Mucosa of stomach (tissue), 1 donor: ENCODE measurements around the gene TEX14.
"Not testable (repeated sequence)": the region's sequence is repeated elsewhere in the genome, so short reads cannot be mapped to it uniquely, and the experiment has no call there.

Experiments
- H3K27me3 ChIP-seq: one replicate; pipeline ENCODE4 v1.7.0; 2013; ENCODE audit warnings: mild to moderate bottlenecking, low read length; ENCODE audit not compliant: control insufficient read depth, insufficient read depth
- H3K36me3 ChIP-seq: one replicate; pipeline ENCODE4 v1.7.0; 2013; ENCODE audit warnings: low read length; ENCODE audit not compliant: control insufficient read depth, insufficient read depth
- H3K4me1 ChIP-seq: one replicate; pipeline ENCODE4 v1.7.0; 2013; ENCODE audit warnings: mild to moderate bottlenecking, low read length; ENCODE audit not compliant: control insufficient read depth, insufficient read depth
- H3K4me3 ChIP-seq: one replicate; pipeline ENCODE4 v1.7.0; 2013; ENCODE audit warnings: low read length
- H3K9ac ChIP-seq: one replicate; pipeline ENCODE4 v1.7.0; 2013; ENCODE audit warnings: mild to moderate bottlenecking, low read length, moderate library complexity
- H3K9me3 ChIP-seq: one replicate; pipeline ENCODE4 v1.7.0; 2013; ENCODE audit warnings: mild to moderate bottlenecking, low read length, moderate library complexity; ENCODE audit not compliant: control insufficient read depth
- donor health status: Pancreatic carcinoma.

Gene TEX14

DNA sequence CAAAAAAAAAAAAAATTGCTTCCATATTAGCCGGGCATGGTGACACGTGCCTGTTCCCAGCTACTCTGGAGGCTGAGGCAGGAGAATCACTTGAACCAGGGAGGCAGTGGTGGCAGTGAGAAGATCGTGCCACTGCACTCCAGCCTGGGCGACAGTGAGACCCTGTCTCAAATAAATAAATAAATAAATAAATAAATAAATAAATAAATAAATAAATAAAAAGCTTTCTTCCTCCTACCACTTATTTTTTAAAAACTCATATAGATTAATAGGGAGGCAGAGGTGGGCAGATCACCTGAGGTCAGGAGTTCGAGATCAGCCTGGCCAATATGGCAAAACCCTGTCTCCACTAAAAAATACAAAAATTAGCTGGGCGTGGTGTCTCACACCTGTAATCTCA, 7.4 kb downstream of the TEX14 start:
- not testable (repeated sequence) for H3K4me3 ChIP-seq, H3K4me1 ChIP-seq, H3K27me3 ChIP-seq, H3K9me3 ChIP-seq, H3K36me3 ChIP-seq, H3K9ac ChIP-seq

DNA sequence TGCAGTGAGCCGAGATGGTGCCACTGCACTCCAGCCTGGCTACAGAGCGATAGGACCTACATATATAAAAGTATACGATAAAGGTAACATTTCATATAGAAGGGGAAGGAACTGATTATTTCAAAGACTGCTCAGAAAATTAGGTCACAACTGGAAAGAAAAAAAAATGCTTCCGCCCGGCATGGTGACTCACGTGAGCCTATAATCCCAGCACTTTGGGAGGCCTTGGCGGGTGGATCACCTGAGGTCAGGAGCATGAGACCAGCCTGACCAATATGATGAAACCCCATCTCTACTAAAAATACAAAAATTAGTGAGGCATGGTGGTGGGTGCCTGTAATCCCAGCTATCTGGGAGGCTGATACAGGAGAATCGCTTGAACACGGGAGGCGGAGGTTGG, 7.8 kb downstream of the TEX14 start:
- no peaks in the 10 kb centered on the region for H3K4me1 ChIP-seq
- peaks cover 4% of the 10 kb centered on the region for H3K27me3 ChIP-seq
- no peak overlapping the region for H3K4me3 ChIP-seq
- no peaks in the 10 kb centered on the region for H3K9me3 ChIP-seq
- H3K36me3 ChIP-seq: no peaks in the 10 kb centered on the region
- no peak overlapping the region for H3K9ac ChIP-seq

DNA sequence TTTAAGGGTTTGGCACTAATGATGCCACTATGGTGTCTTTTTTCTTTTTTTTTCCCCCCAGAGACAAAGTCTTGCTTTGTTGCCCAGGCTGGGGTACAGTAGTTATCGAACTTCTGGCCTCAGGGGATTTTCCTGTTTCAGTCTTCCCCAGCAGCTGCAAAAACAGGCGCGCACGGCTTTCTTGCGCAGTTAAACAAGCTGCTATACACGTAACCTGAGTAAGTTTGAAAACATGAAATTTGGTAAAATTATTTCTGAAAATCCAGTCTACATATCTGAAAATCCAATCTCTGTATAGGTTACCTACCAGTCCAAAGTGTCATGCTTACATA, 11.8 kb downstream of the TEX14 start:
- Histone ChIP-seq H3K4me3 (no peak overlapping the region), H3K4me1 (peaks cover 5% of the 10 kb centered on the region), H3K9ac (no peak overlapping the region), H3K27me3 (no peaks in the 10 kb centered on the region), H3K36me3 (no peaks in the 10 kb centered on the region), H3K9me3 (no peaks in the 10 kb centered on the region)

DNA sequence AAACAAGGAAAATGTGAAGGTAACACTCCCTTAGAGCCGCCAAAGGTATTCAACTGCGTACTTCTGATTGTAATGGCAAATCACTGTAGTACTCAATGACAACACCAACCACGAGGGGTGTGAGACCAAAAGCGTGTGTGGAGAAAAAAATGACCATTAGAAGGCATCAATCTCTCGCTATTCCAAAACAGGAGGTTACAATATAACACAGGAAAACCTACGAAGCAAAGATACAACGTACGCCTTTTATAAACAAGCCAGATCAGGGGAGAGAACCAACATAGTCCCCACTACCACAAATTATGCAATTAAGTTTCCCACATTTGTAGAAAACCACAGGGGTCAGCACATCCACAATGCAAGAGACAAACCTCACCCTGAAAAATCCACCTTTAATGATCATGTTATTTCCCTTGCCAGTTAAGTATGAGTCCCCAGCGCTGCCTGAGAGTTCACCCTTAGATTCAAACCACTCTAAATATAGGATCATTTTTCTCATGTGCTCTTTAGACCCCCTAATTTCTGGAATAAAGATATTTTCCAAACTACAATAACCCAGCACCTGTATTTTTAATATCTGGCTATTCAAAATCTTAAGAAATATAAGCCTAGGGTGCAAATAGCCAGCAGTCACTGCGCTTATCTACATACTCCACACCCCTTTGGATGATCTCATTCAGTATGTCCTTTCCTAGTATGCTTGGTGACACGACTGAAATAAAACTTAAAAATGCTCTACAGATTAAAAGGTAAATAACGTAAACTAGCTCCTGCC, 12.4 kb downstream of the TEX14 start:
- H3K9me3 ChIP-seq: no peaks in the 10 kb centered on the region
- no peaks in the 10 kb centered on the region for H3K27me3 ChIP-seq
- no peaks in the 10 kb centered on the region for H3K36me3 ChIP-seq
- H3K4me1 ChIP-seq: peaks cover 5% of the 10 kb centered on the region
- H3K4me3 ChIP-seq: no peak overlapping the region
- no peak overlapping the region for H3K9ac ChIP-seq

- H3K4me1 ChIP-seq, H3K9me3 ChIP-seq, H3K9ac ChIP-seq, H3K4me3 ChIP-seq, H3K27me3 ChIP-seq, H3K36me3 ChIP-seq: not testable (repeated sequence)
Observed at GRCh38 chr17:58678287-58678686, 13.6 kb downstream of the TEX14 start.

GRCh38 chr17:58677194-58677880, 14.5 kb downstream of the TEX14 start:
- Histone ChIP-seq H3K27me3 (no peaks in the 10 kb centered on the region), H3K4me1 (peaks cover 5% of the 10 kb centered on the region), H3K4me3 (no peak overlapping the region), H3K9me3 (no peaks in the 10 kb centered on the region), H3K9ac (no peak overlapping the region), H3K36me3 (no peaks in the 10 kb centered on the region)

GRCh38 chr17:58671969-58672368, 19.9 kb downstream of the TEX14 start:
- no peaks in the 10 kb centered on the region for H3K36me3 ChIP-seq
- no peak overlapping the region for H3K9ac ChIP-seq
- peaks cover 5% of the 10 kb centered on the region for H3K4me1 ChIP-seq
- H3K9me3 ChIP-seq: no peaks in the 10 kb centered on the region
- H3K27me3 ChIP-seq: no peaks in the 10 kb centered on the region
- H3K4me3 ChIP-seq: no peak overlapping the region

GRCh38 chr17:58669853-58670252, 22.0 kb downstream of the TEX14 start:
- Histone ChIP-seq H3K9ac (no peak overlapping the region), H3K4me1 (no peaks in the 10 kb centered on the region), H3K27me3 (no peaks in the 10 kb centered on the region), H3K36me3 (no peaks in the 10 kb centered on the region), H3K4me3 (no peak overlapping the region), H3K9me3 (no peaks in the 10 kb centered on the region)

DNA sequence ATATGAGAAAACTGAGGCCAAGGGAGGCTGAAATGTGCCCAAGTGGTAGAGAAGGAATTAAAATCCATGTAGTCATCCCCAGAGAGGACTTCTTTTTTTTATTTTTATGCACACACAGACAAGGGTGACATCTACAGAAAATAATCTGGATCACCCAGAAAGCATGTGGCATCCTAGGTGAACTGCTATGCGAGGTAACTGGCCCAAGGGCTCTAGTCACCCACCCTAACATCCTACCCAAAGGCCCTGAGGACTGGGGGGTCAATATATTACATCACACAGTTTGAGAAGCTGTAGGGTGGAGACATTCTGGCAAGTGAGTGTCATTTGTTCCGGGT, 23.3 kb downstream of the TEX14 start:
- no peaks in the 10 kb centered on the region for H3K36me3 ChIP-seq
- H3K9me3 ChIP-seq: no peaks in the 10 kb centered on the region
- H3K4me1 ChIP-seq: no peaks in the 10 kb centered on the region
- no peak overlapping the region for H3K4me3 ChIP-seq
- H3K9ac ChIP-seq: no peak overlapping the region
- H3K27me3 ChIP-seq: no peaks in the 10 kb centered on the region

DNA sequence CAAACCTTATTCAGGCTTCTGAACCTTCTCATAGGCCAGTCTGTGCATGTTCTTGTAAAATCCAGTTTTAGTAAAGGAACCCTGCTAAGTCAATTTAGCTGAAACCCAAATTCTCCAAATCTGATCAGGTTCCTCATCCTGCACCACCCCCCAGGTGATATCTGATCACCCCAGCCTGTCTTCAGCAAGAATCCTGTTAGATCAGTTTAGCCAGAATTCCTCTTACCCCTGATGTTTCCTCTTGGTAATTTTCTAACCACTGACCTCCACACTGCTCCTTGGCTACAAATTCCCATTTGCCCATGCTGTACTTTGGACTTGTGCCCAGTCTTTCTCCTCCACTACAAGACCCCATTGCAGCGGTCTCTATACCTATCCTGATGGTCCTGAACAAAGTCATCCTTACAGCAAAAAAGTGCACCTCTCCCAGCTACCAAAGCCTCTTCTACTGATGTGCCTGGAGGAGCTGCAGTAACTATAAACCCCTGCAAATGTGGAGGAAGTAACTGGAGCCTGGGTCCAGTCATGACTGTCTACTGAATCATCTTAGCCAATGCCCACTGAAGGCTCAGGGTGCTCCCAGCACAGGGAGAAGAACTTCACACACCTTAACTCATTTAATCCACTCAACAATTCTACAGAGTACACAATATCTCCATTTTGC, 23.8 kb downstream of the TEX14 start:
- Histone ChIP-seq H3K36me3 (no peaks in the 10 kb centered on the region), H3K9me3 (no peaks in the 10 kb centered on the region), H3K9ac (no peak overlapping the region), H3K4me1 (no peaks in the 10 kb centered on the region), H3K27me3 (no peaks in the 10 kb centered on the region), H3K4me3 (no peak overlapping the region)

DNA sequence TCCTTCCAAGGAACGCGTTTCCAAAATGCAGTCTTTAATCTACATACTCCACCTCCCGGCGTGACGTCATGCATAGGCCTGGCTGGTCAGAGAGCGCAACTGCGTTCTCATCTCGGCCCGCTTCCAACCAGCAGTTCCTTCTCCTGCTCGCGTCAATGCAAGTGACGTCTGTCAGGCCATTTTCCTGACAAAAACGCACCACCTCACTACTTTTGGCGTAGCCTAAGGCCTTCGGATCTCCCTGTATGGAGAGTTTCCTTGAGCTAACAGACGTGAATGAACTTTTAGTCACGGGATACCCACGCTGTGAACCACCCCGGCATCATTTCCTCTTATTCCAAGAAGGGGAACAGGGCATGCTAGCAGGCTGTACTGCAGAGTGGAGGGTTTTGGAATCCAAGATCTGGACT, 25.0 kb downstream of the TEX14 start:
- Histone ChIP-seq H3K9me3 (no peaks in the 10 kb centered on the region), H3K9ac (peak overlapping the region; percentile 35), H3K4me1 (no peaks in the 10 kb centered on the region), H3K36me3 (no peaks in the 10 kb centered on the region), H3K4me3 (no peak overlapping the region), H3K27me3 (no peaks in the 10 kb centered on the region)

DNA sequence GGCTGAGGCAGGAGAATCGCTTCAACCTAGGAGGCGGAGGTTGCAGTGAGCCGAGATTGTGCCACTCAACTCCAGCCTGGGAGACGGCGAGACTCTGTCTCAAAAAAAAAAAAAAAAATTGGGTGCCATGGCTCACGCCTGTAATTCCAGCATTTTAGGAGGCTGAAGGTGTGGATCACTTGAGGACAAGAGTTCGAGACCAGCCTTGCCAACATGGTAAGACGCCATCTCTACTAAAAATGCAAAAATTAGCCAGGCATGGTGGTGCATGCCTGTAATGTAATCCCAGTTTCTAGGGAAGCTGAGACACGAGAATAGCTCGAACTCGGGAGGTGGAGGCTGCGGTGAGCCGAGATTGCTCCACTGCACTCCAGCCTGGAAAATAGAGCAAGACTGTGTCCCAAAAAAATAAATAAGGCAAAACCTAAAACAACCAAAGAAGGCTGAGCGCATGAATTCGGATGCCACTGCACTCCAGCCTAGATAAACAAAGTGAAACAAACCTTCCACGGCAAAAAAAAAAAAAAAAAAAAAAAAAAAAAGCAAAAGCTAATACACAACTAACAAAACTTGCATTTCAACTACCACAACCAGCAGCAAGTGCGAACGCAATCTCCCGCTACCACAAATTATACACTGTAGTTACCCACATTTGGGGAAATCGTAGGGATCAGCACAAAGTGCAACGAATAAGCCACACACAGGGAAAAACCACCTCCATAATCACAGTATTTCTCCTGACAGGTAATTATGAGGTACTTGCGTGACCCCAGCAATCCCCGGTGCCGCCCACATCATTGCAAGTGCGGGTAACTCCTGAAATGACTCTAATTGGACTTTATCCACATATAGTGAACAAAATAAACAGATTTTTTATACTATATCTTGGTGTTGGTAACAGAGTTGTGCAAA, 25.6 kb downstream of the TEX14 start:
- Histone ChIP-seq H3K9ac (peak overlapping the region; percentile 35), H3K4me1 (no peaks in the 10 kb centered on the region), H3K4me3 (no peak overlapping the region)

More for the DNA sequence above, 25.6 kb downstream of the TEX14 start:
- no peaks in the 10 kb centered on the region for H3K9me3 ChIP-seq
- H3K36me3 ChIP-seq: no peaks in the 10 kb centered on the region
- no peaks in the 10 kb centered on the region for H3K27me3 ChIP-seq
